HG02798 (cell line): Measurements from ENCODE around the gene TIGAR.

ENCODE experiments used
- ATAC-seq: cut with Tn5 transposase; IDR thresholded peaks from one replicate; pipeline ENCODE4 v1.9.1; 2021; ENCODE audit warnings: mild to moderate bottlenecking; ENCODE audit not compliant: unreplicated experiment, poor library complexity

TIGAR gene

DNA sequence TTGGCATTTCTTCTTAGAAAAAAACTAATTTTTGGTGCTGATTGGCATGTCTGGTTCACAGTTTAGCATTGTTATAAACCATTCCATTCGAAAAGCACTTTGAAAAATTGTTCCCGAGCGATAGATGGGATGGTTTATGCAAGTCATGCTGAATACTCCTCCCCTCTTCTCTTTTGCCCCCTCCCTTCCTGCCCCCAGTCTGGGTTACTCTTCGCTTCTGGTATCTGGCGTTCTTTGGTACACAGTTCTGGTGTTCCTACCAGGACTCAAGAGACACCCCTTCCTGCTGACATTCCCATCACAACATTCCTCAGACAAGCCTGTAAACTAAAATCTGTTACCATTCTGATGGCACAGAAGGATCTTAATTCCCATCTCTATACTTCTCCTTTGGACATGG lies 20.1 kb upstream of the TIGAR start:
- ATAC-seq, result no peak

DNA sequence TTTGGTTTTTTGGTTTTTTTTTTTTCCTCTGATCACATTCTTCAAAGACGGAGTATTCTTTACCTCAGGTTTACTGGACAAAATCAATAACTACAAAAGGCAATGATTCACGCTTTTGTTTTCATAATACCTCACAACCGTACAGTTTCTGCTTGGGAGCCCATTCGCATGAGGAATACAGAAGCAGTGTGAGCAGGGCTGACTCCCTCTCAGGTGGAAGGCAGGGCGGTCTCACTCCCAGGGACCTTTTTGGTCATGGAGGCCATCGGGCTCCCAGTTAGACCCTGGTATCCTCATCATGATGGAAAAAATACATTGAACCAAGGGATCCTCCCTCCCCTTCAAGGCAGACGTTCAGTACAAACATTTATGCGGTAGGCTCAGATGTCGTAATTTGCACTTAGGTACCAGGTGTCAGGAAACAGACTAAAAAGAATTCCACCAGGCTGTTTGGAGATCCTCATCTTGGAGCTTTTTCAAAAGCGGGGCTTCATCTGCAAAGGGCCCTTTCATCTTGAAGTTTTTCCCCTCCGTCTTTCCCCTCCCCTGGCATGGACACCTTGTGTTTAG lies 19.0 kb upstream of the TIGAR start:
- ATAC-seq, result no peak

DNA sequence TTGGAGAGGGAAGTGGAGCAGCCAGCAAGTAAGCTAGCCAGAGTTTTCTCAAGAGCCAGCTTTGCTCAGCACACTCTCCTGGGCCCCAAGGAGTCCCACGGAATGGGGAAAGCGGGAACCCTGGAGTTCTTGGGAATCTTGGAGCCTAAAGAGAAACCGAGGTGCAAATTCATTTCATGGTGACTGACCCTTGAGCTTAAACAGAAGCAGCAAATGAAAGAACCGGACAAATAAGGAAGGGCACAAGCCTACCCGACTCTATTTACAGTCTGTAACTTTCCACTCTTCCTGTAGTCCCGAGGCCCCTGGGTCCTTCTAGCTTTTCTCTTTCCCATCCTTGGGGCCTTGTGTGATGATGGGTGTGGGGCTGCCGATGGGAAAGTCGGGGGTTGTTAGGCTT lies 18.1 kb upstream of the TIGAR start:
- no peak for ATAC-seq

- no peak for ATAC-seq
Measured at GRCh38 chr12:4303750-4304149, 17.3 kb upstream of the TIGAR start.

- no peak for ATAC-seq
Measured at GRCh38 chr12:4307593-4308333, 13.2 kb upstream of the TIGAR start.

GRCh38 chr12:4308334-4308950 lies 12.6 kb upstream of the TIGAR start:
- ATAC-seq, result no peak

GRCh38 chr12:4311776-4312175 lies 9.2 kb upstream of the TIGAR start:
- no peak for ATAC-seq

- ATAC-seq, result no peak
Measured at GRCh38 chr12:4312251-4312650, 8.8 kb upstream of the TIGAR start.

GRCh38 chr12:4320497-4320852 lies 538 bp upstream of the TIGAR start:
- ATAC-seq, result peak; percentile 39

- no peak for ATAC-seq
Measured at GRCh38 chr12:4322726-4323125, 1.7 kb downstream of the TIGAR start.

DNA sequence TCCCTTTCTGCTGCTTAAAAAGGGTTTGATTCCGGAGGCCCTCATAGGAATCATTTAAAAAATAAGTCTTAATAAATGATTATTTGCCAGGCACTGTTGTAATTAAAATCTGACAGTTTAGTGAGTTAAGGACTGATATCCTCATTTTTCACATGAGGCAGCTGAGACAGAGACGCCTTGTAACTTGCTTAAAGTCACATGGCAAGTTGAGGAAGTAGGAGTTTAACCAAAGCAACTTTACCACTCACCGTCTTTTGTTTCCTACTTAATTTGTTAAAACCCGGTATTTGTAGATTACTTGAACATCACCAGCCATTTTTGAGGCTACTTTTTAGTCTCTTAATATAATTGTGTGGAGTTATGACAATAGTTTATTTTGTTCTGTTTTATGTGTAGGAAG lies 2.4 kb downstream of the TIGAR start:
- no peak for ATAC-seq

- no peak for ATAC-seq
Measured at GRCh38 chr12:4324366-4324765, 3.4 kb downstream of the TIGAR start.

GRCh38 chr12:4325966-4326365 lies 5.0 kb downstream of the TIGAR start:
- no peak for ATAC-seq

DNA sequence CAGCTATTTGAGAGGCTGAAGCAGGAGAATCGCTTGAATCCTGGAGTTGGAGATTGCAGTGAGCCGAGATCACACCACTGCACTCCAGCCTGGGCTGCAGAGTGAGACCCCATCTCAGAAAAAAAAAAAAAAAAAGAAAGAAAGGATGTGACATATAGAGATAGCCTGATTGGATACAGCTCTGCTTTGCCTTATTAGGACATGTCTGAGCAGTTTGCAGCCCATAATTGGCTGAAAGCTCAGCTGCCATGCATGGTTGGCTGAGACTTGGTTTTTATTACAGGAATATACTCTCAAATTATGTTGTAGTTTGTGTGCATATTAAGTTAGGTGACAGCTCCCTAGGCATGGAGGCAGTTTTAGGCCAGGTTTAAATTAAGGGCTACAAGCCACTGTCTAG lies 6.3 kb downstream of the TIGAR start:
- no peak for ATAC-seq

DNA sequence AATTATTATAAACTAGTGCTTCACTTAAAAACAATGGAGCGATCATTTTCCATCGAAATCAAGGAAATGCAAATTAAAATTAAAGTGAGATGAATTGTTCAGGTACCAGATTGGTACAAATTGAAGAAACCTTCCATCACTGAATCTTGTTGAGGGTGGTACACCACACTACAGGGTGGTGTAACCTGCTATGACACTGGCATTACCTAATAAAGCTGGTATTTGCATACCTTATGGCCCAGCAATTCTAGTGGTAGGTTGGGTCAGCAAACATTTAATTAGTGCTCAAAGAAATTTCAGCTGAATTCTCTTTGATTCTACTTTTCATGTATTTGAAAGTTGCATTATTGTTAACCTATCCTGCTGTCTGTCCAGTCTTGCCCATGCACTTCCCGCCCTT lies 9.2 kb downstream of the TIGAR start:
- no peak for ATAC-seq

GRCh38 chr12:4331221-4331620 lies 10.2 kb downstream of the TIGAR start:
- no peak for ATAC-seq

GRCh38 chr12:4331842-4332241 lies 10.8 kb downstream of the TIGAR start:
- no peak for ATAC-seq

- no peak for ATAC-seq
Measured at GRCh38 chr12:4346931-4347330, 25.9 kb downstream of the TIGAR start.

- no peak for ATAC-seq
Measured at GRCh38 chr12:4353785-4354208, 32.8 kb downstream of the TIGAR start.

DNA sequence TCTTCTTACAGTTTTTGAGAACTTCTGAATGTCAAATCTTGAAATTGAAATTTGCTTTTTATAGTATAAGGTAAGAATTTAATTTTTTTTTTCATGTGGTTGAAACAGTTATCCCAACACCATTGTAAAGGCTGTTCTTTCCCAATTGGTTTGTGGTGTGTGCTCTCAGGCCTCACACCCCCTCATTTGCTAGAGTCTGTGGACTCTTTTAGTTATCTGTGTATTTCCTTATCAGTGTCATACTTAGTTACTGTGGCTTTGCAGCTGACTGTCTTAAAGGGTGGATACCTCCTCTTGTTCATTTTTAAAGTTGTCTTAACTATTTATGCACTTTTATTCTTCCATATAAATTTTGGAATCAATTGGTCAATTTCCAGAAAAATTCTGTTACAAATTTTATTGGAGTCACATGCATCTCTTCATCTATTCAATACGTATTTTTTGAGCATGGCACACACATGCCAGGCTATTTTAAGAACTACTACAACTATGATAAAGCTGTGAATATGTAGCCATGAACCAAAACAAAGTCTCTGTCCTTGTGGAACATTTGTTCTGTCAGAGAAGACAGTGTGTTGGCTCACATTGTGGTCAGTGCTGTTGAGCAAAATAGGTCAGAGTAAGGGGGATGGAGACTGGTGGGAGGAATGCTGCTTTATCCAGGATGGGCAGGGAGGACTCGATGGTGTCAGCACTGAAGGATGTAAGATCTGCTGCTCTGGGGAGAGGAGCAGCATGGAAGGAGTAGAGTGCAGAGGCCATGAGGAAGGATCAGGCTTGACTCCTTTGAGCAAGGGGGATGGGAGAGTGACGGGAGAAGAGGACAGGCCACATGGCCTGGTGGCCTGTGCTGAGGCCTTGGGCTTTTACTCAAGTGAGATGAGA lies 34.4 kb downstream of the TIGAR start:
- no peak for ATAC-seq

GRCh38 chr12:4356041-4356327 lies 35.0 kb downstream of the TIGAR start:
- no peak for ATAC-seq
